Measurements from ENCODE around the gene SLC35F4.

GRCh38 chr14:57831981-57832380 lies 33.9 kb downstream of the SLC35F4 start:
- TF ChIP-seq SIN3A (IDR thresholded peaks at IDR 0.05; ENCODE audit: borderline replicate concordance, insufficient read depth, low read length) (no peak), TAF1 (IDR thresholded peaks at IDR 0.05; ENCODE audit: borderline replicate concordance, insufficient read depth, low read length) (no peak), FOXP2 (optimal IDR thresholded peaks at IDR 0.05; ENCODE audit: borderline replicate concordance, extremely low read depth, extremely low read length, insufficient read depth) (no peak)

All from PFSK-1 (cell line).